K562 (cell line): ENCODE results near the gene VWA5B1. TPM values are rescaled to one million over a fixed set of nuclear protein-coding genes. Genes with fewer than 3 reads are reported as not detected.

ENCODE experiments used
- ATAC-seq: fragments of 200-7000 bp; cut with Tn5 transposase; 3 replicates; pipeline ENCODE4 v1.9.1; 2020; ENCODE audit warnings: moderate library complexity
- BruUV-seq: library from RNA; stranded (reverse); fragments of 400-500 nt; replicated peaks from 2 replicates; lab custom pipeline; 2021; lab: Mats Ljungman, UMichigan
- CTCF ChIA-PET: fragments of 300-600 bp; formaldehyde crosslinking; extraction: SDS; loops from one replicate; lab custom pipeline; 2021; ENCODE audit warnings: low intra/inter-chr PET ratio; lab: Yijun Ruan, JAX
- POLR2A ChIA-PET: fragments of 300-600, 350-650 bp; sonication (Branson Sonifier 250); formaldehyde crosslinking; extraction: SDS; loops from one replicate; lab custom pipeline; 2021; ENCODE audit warnings: antibody characterized with exemption, inconsistent platforms; lab: Yijun Ruan, JAX
- DNase-seq, 4 experiments: peaks; one replicate each; pipeline versions ENCODE4 v3.0.0 to v3.0.0-alpha.2; 2011 to 2018; ENCODE audit warnings: low spot score in 3 of 4, mixed read lengths in 3 of 4; ENCODE audit errors: extremely low read depth in 1 of 4
- FAIRE-seq: peaks from 2 replicates; lab custom pipeline; 2011; peaks lifted over from hg19 to GRCh38; lab: Jason Lieb, UNC
- H2AFZ ChIP-seq: 2 replicates; pipeline ENCODE4 v1.6.0; 2011; ENCODE audit warnings: low read depth, low read length, control low read depth, inconsistent platforms
- H3K27ac ChIP-seq: fragments of 200-600 bp; 3 replicates; pipeline ENCODE4 v1.8.0; 2011; ENCODE audit warnings: low read depth, mild to moderate bottlenecking, control low read depth, inconsistent platforms, low read length, moderate library complexity, mixed read lengths; ENCODE audit errors: extremely low read depth
- H3K27me3 ChIP-seq, 2 experiments: fragments of 300-600 bp in 1 of 2; 2 replicates in 1 of 2; 3 replicates in 1 of 2; pipeline versions ENCODE4 v1.6.0 to v1.8.0; 2011; ENCODE audit warnings: inconsistent platforms in 2 of 2, low read length in 2 of 2, mild to moderate bottlenecking in 1 of 2, mixed read lengths in 1 of 2, moderate library complexity in 1 of 2; ENCODE audit not compliant: control insufficient read depth in 2 of 2, insufficient read depth in 2 of 2
- H3K36me3 ChIP-seq: fragments of 300-600 bp; 3 replicates; pipeline ENCODE4 v1.8.0; 2011; ENCODE audit warnings: mild to moderate bottlenecking, low read length, inconsistent platforms; ENCODE audit not compliant: control insufficient read depth, insufficient read depth
- H3K4me1 ChIP-seq, 2 experiments: fragments of 200-600 bp in 1 of 2; replicated peaks in 1 of 2; 2 replicates in 1 of 2; 3 replicates in 1 of 2; pipeline versions ENCODE4 v1.5.1 to v1.8.0; 2011; ENCODE audit warnings: inconsistent platforms in 2 of 2, low read length in 2 of 2, mild to moderate bottlenecking in 1 of 2, mixed read lengths in 1 of 2, moderate library complexity in 1 of 2; ENCODE audit not compliant: control insufficient read depth in 2 of 2, insufficient read depth in 2 of 2
- H3K4me2 ChIP-seq: 2 replicates; pipeline ENCODE4 v1.6.1; 2011; ENCODE audit warnings: low read length, control low read depth, inconsistent platforms, mixed read lengths; ENCODE audit not compliant: insufficient read depth
- H3K4me3 ChIP-seq: fragments of 200-600 bp; sonication (generic), shearing (Covaris generic); 2 replicates; pipeline ENCODE4 v1.5.1; 2016; ENCODE audit warnings: control low read depth, inconsistent platforms
- H3K79me2 ChIP-seq: fragments of 200-600 bp; 3 replicates; pipeline ENCODE4 v1.8.0; 2011; ENCODE audit warnings: low read length, inconsistent platforms; ENCODE audit not compliant: control insufficient read depth, insufficient read depth
- H3K9ac ChIP-seq, 2 experiments: 2 replicates each; pipeline versions ENCODE4 v1.6.0 to v1.6.1; 2011; ENCODE audit warnings: low read depth in 2 of 2, low read length in 2 of 2, control low read depth in 1 of 2, inconsistent platforms in 1 of 2, mild to moderate bottlenecking in 1 of 2, mixed read lengths in 1 of 2; ENCODE audit not compliant: insufficient read depth in 1 of 2
- H3K9me1 ChIP-seq: one replicate; pipeline ENCODE4 v1.6.0; 2011; ENCODE audit warnings: inconsistent platforms, mild to moderate bottlenecking, low read length, moderate library complexity; ENCODE audit not compliant: control insufficient read depth, insufficient read depth
- H3K9me3 ChIP-seq: replicated peaks from 2 replicates; pipeline ENCODE4 v1.5.1; 2011; ENCODE audit warnings: low read depth, low read length, inconsistent platforms; ENCODE audit not compliant: control insufficient read depth, insufficient read depth
- H4K20me1 ChIP-seq: replicated peaks from 2 replicates; pipeline ENCODE4 v1.6.1; 2011; ENCODE audit warnings: low read length, inconsistent platforms, mixed read lengths; ENCODE audit not compliant: control insufficient read depth, insufficient read depth
- HEY1 ChIP-seq: fragments of 250-450 bp; sonication (Bioruptor Pico); IDR thresholded peaks from 2 replicates; pipeline ENCODE4 v1.5.0; 2020; ENCODE audit warnings: mild to moderate bottlenecking, moderate library complexity, borderline replicate concordance
- RFX1 ChIP-seq: fragments of 450-650 bp; IDR thresholded peaks from 2 replicates; pipeline ENCODE4 v1.6.1; 2016; ENCODE audit warnings: mild to moderate bottlenecking, moderate library complexity
- WGBS: fragments of 100-300 bp; shearing (Covaris generic); methylation state at CpG from one replicate; pipeline ENCODE4 v1.1.6; 2016; ENCODE audit warnings: low coverage, mixed read lengths; ENCODE audit not compliant: insufficient coverage; ENCODE audit errors: missing lambda C conversion rate; 5-methylcytosine and 5-hydroxymethylcytosine counted together
- in situ Hi-C: fragments of 300-500 bp; cut with MboI; formaldehyde crosslinking; loops from 4 replicates; pipeline ENCODE4 v1.15.0; 2018; ENCODE audit warnings: inconsistent platforms, mixed read lengths
- intact Hi-C: fragments of 100-400 bp; cut with micrococcal nuclease; formaldehyde crosslinking; loops from 2 replicates; pipeline ENCODE4 v1.14.2; 2022
- polyA plus RNA-seq, 8 experiments: library from polyadenylated mRNA; depleted of rRNA in 4 of 8; stranded (reverse) in 5 of 8; unstranded in 3 of 8; fragments of >200 nt; fragmentation: Nextera tagmentation in 2 of 8; fragmentation: Illumina TruSeq in 1 of 8; extraction: Ambion mirVana in 2 of 8; extraction: Trizol in 1 of 8; gene quantifications; 2 replicates each; pipeline versions ENCODE4 v1.2.1 to v1.2.3, GENCODE V29; 2011 to 2014; ENCODE audit warnings: inconsistent platforms in 1 of 8, missing spikeins in 1 of 8
- total RNA-seq, 7 experiments: library from RNA; depleted of rRNA in 6 of 7; stranded (reverse); fragments of >200 nt in 6 of 7; fragmentation: Illumina TruSeq in 2 of 7; extraction: Trizol in 2 of 7; gene quantifications; 2 replicates each; pipeline versions ENCODE4 v1.2.1 to v1.2.3, GENCODE V29; 2011 to 2021; ENCODE audit warnings: low replicate concordance in 1 of 7
- TF ChIP-seq, protein P1 (sequence below): fragments of 150-350 bp; conservative IDR thresholded peaks from 2 replicates; pipeline ENCODE4 v1.6.1; 2014; ENCODE audit warnings: low read length
- TF ChIP-seq, protein P2 (sequence below): fragments of 450-650 bp; IDR thresholded peaks from 2 replicates; pipeline ENCODE4 v1.6.1; 2014; ENCODE audit warnings: low read depth, mild to moderate bottlenecking, moderate library complexity, borderline replicate concordance

VWA5B1 gene
- total and polyA plus RNA-seq, 9 of the 15 experiments (the other 6 are each of a cell fraction or from before 2014, with no cell fraction given): not detected

GRCh38 chr1:20276485-20277159 is 14.1 kb upstream of the VWA5B1 start:
- ATAC-seq: no peak
- peaks cover 15 to 43% of the 10 kb centered on the region in 2 experiments; a peak in 3 of 5 replicates for H3K27me3 ChIP-seq
- H3K9me1 ChIP-seq: no peaks in the 10 kb centered on the region
- H3K4me3 ChIP-seq: no peak overlapping the region
- H2AFZ ChIP-seq: no peak overlapping the region
- no peak overlapping the region for H3K9ac ChIP-seq
- no peak overlapping the region for H3K27ac ChIP-seq
- intact Hi-C loops (no loop called here), in situ Hi-C loops (no loop called here)
- no peak for TF ChIP-seq HEY1 (CRISPR knock-in tag)
- TF ChIP-seq, protein P1, sequence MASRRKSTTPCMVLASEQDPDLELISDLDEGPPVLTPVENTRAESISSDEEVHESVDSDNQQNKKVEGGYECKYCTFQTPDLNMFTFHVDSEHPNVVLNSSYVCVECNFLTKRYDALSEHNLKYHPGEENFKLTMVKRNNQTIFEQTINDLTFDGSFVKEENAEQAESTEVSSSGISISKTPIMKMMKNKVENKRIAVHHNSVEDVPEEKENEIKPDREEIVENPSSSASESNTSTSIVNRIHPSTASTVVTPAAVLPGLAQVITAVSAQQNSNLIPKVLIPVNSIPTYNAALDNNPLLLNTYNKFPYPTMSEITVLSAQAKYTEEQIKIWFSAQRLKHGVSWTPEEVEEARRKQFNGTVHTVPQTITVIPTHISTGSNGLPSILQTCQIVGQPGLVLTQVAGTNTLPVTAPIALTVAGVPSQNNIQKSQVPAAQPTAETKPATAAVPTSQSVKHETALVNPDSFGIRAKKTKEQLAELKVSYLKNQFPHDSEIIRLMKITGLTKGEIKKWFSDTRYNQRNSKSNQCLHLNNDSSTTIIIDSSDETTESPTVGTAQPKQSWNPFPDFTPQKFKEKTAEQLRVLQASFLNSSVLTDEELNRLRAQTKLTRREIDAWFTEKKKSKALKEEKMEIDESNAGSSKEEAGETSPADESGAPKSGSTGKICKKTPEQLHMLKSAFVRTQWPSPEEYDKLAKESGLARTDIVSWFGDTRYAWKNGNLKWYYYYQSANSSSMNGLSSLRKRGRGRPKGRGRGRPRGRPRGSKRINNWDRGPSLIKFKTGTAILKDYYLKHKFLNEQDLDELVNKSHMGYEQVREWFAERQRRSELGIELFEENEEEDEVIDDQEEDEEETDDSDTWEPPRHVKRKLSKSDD: no peak
- 0 out of 2 replicates have a peak, but pooled peaks have one; percentile 21 for TF ChIP-seq RFX1
- TF ChIP-seq, protein P2, sequence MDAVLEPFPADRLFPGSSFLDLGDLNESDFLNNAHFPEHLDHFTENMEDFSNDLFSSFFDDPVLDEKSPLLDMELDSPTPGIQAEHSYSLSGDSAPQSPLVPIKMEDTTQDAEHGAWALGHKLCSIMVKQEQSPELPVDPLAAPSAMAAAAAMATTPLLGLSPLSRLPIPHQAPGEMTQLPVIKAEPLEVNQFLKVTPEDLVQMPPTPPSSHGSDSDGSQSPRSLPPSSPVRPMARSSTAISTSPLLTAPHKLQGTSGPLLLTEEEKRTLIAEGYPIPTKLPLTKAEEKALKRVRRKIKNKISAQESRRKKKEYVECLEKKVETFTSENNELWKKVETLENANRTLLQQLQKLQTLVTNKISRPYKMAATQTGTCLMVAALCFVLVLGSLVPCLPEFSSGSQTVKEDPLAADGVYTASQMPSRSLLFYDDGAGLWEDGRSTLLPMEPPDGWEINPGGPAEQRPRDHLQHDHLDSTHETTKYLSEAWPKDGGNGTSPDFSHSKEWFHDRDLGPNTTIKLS: no peak
- WGBS: under 1% methylated on average over 12 of the region's 12 CpGs
- ChIA-PET CTCF (no interaction called here), POLR2A (interaction anchor here (1.1 kb wide), 1 partner anchor 9 kb away, joined by 4 read pairs; no protein-coding TSS in a partner anchor)
- no peaks in the 10 kb centered on the region for H3K4me1 ChIP-seq
- H3K36me3 ChIP-seq: no peaks in the 10 kb centered on the region
- no peak for DNase-seq
- H3K79me2 ChIP-seq: no peaks in the 10 kb centered on the region
- no peaks in the 10 kb centered on the region for H3K9me3 ChIP-seq
- H3K4me2 ChIP-seq: no peak overlapping the region
- FAIRE-seq: no peak
- no TSS peak for BruUV-seq
- no peaks in the 10 kb centered on the region for H4K20me1 ChIP-seq
